Type B pancreatic cell (in vitro differentiated cells): ENCODE data around the gene TM7SF3. TPM values are rescaled to one million over a fixed set of nuclear protein-coding genes. Genes with fewer than 3 reads are reported as not detected.
"Not testable (repeated sequence)": the region's sequence is repeated elsewhere in the genome, so short reads cannot be mapped to it uniquely, and the experiment has no call there.

ENCODE experiments used
- DNase-seq: peaks from one replicate; pipeline ENCODE4 v3.0.0; 2021; ENCODE audit warnings: mixed read lengths; ENCODE audit not compliant: unreplicated experiment; ENCODE audit errors: extremely low spot score
- H3K27ac Mint-ChIP-seq: 2 replicates; pipeline ENCODE4 v1.8.0; 2021; ENCODE audit warnings: mild to moderate bottlenecking, mixed read lengths
- H3K27me3 Mint-ChIP-seq: 2 replicates; pipeline ENCODE4 v1.8.0; 2021; ENCODE audit warnings: mixed read lengths
- H3K36me3 Mint-ChIP-seq: 2 replicates; pipeline ENCODE4 v1.8.0; 2021; ENCODE audit warnings: mixed read lengths
- H3K4me1 Mint-ChIP-seq: one replicate; pipeline ENCODE4 v1.8.0; 2021; ENCODE audit warnings: mixed read lengths; ENCODE audit not compliant: unreplicated experiment
- H3K4me3 Mint-ChIP-seq: 2 replicates; pipeline ENCODE4 v1.8.0; 2021; ENCODE audit warnings: mild to moderate bottlenecking, mixed read lengths
- H3K9me3 Mint-ChIP-seq: 2 replicates; pipeline ENCODE4 v1.8.0; 2021; ENCODE audit warnings: mixed read lengths
- CTCF ChIP-seq: fragments of 200-600 bp; sonication (generic); conservative IDR thresholded peaks from 2 replicates; pipeline ENCODE4 v1.5.0; 2021; ENCODE audit warnings: antibody characterized with exemption, mild to moderate bottlenecking
- total RNA-seq: library from RNA; stranded (reverse); gene quantifications from 2 replicates; pipeline ENCODE4 v1.2.1, GENCODE V29; 2021; ENCODE audit warnings: low replicate concordance

Gene TM7SF3
- total RNA-seq, 1 donor from 2014 or later = 49.6 TPM

- Mint-ChIP-seq H3K4me1 (no peaks in the 10 kb centered on the region), H3K27ac (no peak overlapping the region), H3K4me3 (no peak overlapping the region), H3K27me3 (no peaks in the 10 kb centered on the region), H3K9me3 (no peaks in the 10 kb centered on the region), H3K36me3 (peaks cover 58% of the 10 kb centered on the region)
- DNase-seq = no peak
- no peak for TF ChIP-seq CTCF
These were observed 42.2 kb downstream of the TM7SF3 start for GRCh38 chr12:26971963-26972362.

GRCh38 chr12:26970136-26970535, 44.0 kb downstream of the TM7SF3 start:
- Mint-ChIP-seq H3K36me3 (peaks cover 43% of the 10 kb centered on the region), H3K4me1 (no peaks in the 10 kb centered on the region), H3K27me3 (no peaks in the 10 kb centered on the region), H3K27ac (no peak overlapping the region), H3K4me3 (no peak overlapping the region), H3K9me3 (no peaks in the 10 kb centered on the region)
- no peak for TF ChIP-seq CTCF
- DNase-seq = no peak

- DNase-seq = no peak
- no peaks in the 10 kb centered on the region for H3K27me3 Mint-ChIP-seq
- no peaks in the 10 kb centered on the region for H3K9me3 Mint-ChIP-seq
- no peaks in the 10 kb centered on the region for H3K4me1 Mint-ChIP-seq
- H3K36me3 Mint-ChIP-seq = peaks cover 44% of the 10 kb centered on the region
- H3K4me3 Mint-ChIP-seq = no peak overlapping the region
- TF ChIP-seq CTCF = no peak
- H3K27ac Mint-ChIP-seq = no peak overlapping the region
These were observed 47.3 kb downstream of the TM7SF3 start for GRCh38 chr12:26966842-26967241.

GRCh38 chr12:26963413-26963812, 50.8 kb downstream of the TM7SF3 start:
- Mint-ChIP-seq H3K27me3 (no peaks in the 10 kb centered on the region), H3K9me3 (no peaks in the 10 kb centered on the region), H3K27ac (no peak overlapping the region), H3K36me3 (peaks cover 41% of the 10 kb centered on the region), H3K4me1 (no peaks in the 10 kb centered on the region), H3K4me3 (no peak overlapping the region)
- no peak for TF ChIP-seq CTCF
- DNase-seq = no peak

- TF ChIP-seq CTCF = no peak
- Mint-ChIP-seq H3K27me3 (no peaks in the 10 kb centered on the region), H3K9me3 (no peaks in the 10 kb centered on the region), H3K4me1 (no peaks in the 10 kb centered on the region), H3K36me3 (peaks cover 41% of the 10 kb centered on the region), H3K27ac (no peak overlapping the region), H3K4me3 (no peak overlapping the region)
- no peak for DNase-seq
These were observed 52.4 kb downstream of the TM7SF3 start for GRCh38 chr12:26961803-26962202.

- not testable (repeated sequence) for H3K27me3 Mint-ChIP-seq, H3K9me3 Mint-ChIP-seq, H3K4me1 Mint-ChIP-seq, H3K4me3 Mint-ChIP-seq, H3K27ac Mint-ChIP-seq, DNase-seq
- H3K36me3 Mint-ChIP-seq = peaks cover 42% of the 10 kb centered on the region
These were observed 52.8 kb downstream of the TM7SF3 start for GRCh38 chr12:26961391-26961790.
